Measurements from ENCODE around the gene XPA.

GRCh38 chr9:97688654-97689053, 8.5 kb downstream of the XPA start:
- no peak for TF ChIP-seq HDGF (IDR thresholded peaks at IDR 0.05; ENCODE audit: borderline replicate concordance)
- no peak for TF ChIP-seq ELF4 (IDR thresholded peaks at IDR 0.05)
- TF ChIP-seq BHLHE40 (IDR thresholded peaks at IDR 0.05; ENCODE audit: borderline replicate concordance) = no peak

Measured in HEK293T (cell line).